Fibroblast of peridontal ligament (primary cell): ENCODE data around the gene MKRN3.

Source experiments
- DNase-seq: peaks from one replicate; pipeline ENCODE4 v3.0.0-alpha.2; 2010; ENCODE audit errors: extremely low read depth

The MKRN3 gene

DNA sequence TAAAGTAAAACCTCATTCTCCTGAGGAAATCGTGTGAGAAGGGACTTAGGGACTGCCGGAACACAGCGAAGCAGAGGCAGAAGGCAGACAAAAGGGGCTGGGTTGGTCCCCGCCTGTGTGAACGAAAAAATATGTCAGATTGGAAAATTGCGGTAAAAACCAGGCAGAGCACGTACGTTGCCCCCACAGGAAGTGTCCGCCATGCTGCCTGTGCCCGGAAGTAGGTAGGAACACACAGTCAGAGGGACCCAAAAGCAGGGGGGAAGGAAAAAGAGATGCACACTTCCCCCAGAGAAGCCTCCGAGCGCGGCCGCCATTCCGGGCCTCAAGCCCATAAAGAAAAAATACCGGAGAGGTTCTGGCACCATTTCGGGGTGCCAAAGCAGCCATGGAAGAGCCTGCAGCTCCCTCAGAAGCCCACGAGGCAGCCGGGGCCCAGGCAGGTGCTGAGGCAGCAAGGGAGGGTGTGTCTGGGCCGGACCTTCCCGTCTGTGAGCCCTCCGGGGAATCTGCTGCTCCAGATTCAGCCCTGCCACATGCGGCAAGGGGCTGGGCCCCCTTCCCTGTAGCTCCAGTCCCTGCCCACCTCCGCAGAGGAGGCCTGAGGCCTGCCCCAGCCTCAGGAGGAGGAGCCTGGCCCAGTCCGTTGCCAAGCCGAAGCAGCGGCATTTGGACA, at the start of gene MKRN3:
Gene MKRN3 (plus strand): TSS at position 280 of the 676 bp plus-strand sequence. CDS start 109 bp downstream, at position 389.
- DNase-seq, result no peak

DNA sequence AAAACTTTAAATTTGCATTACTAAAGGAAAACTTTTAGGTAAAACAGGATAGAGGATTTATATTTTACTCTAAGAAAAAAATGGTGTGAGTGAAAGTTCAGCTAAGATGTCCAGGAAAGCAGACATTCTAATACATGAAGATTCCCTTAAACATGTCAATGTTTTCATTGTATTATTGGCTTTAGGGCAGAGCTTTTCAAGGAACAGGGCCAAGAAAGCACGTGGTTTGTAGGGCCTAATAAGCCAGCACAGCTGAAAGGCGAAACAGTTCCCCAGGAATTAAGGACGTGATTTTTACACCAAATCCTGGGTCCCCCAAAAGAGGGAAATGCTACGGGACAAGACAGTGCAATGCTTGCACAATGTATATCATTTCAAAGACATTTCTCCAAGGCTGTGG, 48.6 kb upstream of the MKRN3 start:
- DNase-seq, result no peak

DNA sequence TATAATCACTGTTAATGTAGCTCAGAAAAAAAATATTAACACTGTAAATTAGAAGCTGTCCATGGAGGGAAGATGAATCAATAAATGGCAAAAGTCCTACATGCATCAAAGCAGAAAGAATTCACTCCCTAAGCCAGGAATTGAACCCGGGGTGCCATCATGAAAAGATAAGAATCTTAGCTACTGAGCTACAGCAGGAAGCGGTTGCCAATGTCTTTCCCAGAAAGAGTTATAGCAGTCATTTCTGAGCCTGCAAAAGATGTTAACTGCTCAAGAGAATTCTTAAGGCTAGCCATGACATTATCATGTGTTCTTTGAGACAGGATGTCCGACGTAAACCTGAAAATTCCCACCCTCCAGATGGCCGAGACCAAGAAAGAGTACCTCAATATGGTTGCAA, 47.4 kb upstream of the MKRN3 start:
- DNase-seq, result no peak

DNA sequence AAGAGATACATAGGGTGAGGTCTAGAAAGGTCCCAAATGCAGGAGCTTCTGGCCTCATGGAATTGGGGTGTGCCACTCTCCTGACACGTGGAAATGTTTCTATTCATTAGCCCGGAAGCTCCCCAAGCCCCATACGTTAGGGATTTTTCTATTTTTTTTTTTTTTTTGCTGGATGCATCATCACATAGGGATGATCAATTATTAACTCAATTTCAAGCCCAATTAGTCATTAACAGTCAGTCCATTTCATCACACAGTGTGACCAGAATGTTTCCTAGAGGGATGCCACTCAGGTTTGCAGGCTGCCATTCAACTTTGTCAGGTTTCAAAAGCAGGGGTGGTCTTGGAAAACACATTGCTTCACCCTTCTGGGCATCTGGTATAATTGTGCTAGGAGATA, 40.7 kb upstream of the MKRN3 start:
- DNase-seq, result no peak

DNA sequence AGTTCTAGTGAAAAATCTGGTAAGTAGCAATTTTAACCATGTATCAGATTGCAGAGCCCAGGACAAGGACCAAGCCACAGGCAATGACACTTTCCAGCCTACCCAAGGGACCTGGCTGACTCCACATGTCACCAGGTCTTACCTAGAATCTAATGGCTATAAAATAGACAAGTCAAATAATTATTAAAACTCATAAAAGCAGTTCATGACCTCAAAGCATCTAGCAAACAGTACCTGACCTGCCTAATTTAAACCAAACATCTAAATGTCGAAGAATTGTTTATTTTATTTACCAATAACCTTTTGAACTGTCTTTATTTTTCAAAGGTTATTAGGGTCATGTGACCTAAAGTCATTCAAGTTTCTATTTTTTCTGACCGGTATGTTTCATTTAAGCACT, 35.6 kb upstream of the MKRN3 start:
- DNase-seq, result no peak

DNA sequence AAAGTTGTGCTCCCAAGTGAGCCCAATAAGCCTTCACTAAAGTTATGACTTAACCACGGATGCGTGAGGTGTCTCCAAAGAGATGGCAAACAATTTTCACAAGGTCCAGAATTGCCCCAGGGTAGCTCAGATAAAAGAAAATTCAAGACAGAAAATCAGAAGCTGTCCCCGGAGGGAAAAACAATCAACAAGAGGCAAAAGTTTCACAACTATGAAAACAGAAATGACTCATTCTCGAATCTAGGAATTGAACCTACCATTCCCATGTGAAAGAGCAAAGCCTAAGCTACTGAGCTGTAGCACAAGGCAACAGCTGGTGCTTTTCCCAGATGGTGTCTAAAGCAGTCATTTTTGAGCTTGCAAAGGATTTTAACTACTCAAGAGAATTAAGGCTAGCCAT, 33.5 kb upstream of the MKRN3 start:
- no peak for DNase-seq

DNA sequence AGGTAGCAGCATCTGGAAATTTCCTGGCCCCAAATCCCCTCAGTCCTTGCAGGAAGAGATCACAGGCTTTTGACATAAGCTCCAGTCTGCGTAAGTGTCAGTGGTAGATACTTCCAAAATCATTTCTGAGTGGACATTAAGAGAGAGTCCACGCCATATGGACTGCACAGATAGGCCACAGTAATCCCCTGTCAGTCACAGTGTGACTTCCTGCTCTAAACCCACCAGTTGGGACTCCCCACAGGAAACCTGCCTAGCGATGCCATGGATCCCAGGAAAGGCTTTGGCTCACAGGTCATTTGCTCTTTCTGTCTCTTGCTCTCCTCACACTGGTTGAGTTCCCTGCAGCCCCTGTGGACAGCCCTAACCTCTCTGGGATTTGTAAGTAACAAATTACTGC, 28.8 kb upstream of the MKRN3 start:
- DNase-seq, result no peak

DNA sequence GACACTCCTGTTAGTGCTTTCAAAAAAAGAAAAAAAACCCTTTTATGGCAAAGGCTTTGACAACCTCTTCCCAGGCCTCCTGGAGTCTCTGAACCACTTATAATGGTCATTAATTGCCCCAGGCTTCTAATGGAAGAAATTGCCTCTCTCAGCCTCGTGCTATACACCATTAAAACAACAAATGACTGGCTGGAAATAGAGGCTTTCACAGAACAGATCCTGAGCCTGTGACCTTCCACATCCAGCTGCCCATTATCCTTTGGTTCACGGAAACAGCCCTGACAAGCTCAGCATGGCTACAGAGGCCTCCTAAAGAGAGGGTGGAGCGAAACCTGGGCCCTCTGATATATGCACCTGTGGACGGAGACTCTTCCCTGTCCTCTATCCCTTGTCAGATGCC, 26.8 kb upstream of the MKRN3 start:
- no peak for DNase-seq

DNA sequence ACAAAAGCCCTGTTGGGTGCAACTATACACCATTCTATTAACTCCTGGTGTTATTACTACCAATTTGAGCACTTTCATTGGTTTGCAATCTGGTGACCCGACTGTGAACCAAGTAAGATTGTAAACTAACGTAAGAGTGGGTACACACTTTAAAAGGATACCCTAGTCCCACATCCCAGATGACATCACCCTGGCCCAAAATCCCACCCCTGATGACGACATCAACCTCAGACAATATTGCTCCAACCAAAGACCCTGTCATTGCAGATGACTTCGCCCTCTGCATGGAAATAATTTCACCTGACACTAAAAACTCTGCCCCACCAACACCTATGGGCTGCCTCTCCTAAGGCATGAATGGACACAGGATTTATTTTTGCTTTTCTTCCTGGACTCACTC, 25.6 kb upstream of the MKRN3 start:
- no peak for DNase-seq

DNA sequence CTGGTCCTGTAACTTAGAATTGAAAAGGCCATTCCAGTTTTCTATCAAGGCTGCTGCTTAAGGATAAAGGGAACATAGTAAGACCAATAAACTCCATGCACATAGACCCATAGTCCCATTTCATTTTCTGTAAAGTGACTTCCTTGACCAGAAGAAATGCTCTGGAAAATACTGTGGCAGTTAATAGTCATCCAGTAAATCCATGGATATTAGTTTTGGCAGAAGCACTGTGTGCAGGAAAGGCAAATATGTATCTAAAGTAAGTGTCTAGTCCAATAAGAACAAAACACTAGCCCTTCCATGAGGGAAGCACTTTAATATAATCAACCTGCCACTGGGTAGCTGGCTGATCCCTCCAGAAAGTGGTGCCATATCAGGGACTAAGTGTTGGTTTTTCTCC, 19.3 kb upstream of the MKRN3 start:
- DNase-seq, result no peak

DNA sequence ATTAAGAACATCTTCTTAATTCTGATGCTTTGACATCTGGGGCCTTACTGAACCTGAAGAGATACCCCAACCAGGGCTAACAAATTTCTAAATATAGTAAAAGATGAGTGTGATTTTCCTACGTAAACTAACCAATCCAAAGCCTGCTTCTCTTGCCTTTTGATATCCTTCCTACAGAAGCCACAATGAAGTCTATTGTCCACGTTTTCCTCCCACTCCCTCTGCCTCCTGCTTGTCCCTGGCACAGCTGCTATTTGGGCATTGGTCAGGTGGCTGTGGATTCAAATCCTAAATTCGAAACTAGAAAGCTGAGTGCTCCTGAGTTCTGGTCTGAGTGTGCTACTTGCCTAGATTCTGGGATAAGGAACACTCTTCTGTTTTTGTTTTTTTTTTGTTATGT, 17.4 kb upstream of the MKRN3 start:
- DNase-seq, result no peak

DNA sequence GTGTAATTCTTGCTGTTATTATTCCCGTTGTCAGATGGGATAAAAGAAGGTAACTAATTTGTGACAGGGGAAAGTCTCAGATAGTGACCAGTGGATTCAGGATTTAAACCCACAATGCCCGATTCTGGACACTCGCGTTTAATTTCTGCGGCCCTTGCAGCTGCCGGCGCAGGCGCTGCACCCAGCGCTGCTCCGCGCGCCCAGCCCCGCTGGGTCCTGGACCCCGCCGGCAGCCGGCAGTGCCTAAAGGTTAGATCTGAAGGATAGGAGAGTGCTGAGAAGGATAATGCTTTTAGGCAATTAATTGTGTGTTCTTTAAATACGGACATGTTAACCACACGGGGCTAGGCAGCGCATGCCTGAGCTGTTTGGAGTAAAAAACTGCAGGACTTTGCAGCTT, 3.6 kb upstream of the MKRN3 start:
- DNase-seq, result no peak

DNA sequence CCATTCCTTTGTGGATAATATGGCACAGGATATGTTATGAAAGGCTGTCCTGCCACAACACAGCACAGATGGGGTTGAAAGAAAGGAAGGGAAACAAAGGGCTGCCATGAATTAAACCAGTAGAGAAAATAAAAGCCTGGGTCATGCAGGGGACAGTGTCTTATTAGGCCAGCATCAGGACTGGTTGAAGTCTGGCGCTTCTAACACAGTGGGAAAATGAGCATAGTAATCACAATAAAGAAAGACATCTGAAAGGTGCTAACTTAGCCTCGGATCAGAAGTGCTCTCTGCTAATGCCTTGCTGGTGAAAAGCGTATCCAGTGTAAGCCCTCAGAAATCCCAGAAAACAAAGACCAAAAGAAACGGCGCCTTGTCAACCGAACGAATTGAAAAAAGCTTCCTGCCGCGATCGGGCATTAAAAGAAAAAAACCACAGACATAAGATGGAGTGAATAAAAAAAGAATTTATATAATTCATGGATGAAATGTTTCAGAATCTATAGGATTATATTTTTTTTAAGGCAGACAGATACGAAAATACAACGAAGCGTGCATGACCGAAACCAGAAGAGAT, 566 bp upstream of the MKRN3 start:
- DNase-seq, result no peak

DNA sequence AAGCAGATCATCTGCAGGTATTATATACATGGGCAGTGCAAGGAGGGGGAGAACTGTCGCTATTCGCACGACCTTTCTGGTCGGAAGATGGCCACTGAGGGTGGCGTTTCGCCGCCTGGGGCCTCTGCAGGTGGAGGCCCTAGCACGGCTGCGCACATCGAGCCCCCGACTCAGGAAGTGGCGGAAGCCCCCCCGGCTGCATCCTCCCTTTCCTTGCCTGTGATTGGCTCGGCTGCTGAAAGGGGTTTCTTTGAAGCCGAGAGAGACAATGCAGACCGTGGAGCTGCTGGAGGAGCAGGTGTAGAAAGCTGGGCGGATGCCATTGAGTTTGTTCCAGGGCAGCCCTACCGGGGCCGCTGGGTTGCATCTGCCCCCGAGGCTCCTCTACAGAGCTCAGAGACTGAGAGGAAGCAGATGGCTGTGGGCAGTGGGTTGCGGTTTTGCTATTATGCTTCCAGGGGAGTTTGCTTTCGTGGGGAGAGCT, 639 bp downstream of the MKRN3 start:
- DNase-seq, result no peak

DNA sequence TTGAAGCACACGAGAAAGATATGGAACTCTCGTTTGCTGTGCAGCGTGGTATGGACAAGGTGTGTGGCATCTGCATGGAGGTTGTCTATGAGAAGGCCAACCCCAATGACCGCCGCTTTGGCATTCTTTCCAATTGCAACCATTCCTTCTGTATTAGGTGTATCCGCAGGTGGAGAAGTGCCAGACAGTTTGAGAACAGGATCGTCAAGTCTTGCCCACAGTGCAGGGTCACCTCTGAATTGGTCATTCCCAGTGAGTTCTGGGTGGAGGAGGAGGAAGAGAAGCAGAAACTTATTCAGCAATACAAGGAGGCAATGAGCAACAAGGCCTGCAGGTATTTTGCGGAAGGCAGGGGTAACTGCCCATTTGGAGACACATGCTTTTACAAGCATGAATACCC, 1.2 kb downstream of the MKRN3 start:
- no peak for DNase-seq

DNA sequence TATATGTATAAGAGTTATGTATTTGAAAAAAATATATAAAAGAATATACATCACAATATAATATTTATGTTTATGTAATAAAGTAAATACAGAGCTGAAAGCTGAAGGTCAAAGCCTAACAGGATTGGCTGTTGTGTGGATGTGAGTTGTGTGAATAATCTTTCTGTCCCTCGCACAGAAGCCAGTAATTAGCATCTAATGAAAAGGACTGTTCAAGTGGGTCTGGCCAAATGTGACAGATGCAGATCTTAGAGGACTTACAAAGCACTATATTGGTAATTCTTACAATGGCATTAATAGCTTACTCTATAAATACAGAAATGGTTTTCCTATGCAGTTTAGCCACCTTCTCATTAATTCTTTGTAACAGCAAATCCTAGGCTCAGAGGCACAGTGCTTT, 2.4 kb downstream of the MKRN3 start:
- DNase-seq, result no peak

DNA sequence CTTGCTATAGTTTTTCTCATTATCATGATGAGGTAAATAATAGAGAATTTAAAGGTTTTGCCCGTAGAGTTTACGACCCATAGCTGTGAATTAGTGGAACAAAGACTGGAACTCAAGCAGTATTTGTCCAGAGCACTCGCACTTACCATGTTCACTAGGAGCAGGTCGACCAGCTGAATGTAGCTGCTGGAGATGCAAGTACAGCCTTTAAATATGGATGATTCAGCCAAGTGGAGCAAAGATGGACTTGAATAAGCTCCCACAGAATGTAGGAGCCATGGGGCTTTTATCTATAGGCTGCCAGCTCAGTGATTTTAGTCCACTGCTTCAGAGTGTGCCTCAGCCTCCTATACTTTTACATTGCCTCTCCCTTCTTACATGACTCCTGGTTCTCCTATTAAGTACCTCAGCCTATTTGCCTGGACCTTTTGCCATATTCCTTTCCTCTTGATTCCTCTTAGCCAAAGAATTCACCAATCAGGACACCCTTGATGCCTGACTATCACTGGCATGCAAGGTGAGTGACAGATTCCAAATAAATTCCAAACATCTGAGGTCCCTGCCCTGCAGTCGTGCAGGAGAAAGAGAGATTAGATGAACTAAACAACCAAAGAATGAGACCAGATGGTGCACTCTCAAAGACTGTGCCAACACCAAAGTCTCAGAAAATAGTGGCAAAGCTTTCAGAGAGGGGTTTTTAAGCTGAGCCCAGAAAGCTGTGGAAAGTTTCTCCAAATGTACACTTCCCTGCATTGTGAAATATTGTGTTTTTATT, 3.9 kb downstream of the MKRN3 start:
- DNase-seq, result no peak

DNA sequence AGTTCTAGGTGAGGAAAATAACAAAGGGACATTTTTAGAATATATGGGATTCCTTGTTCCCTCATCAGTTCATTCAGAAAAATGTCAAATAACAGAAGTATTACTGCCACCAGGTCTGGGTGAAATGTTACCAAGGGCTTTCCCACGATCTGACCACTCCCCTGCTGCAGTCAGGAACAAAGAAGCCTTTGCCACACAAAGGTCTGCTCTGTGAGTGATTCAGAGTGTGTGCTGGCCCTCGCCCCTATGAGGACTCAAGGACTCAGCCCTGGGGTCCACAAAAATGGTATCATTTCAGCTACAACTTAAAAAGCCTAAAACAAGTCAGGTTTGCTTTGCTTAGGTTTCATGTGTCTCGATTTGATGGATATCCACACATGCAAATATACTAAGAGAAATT, 5.0 kb downstream of the MKRN3 start:
- DNase-seq, result no peak

DNA sequence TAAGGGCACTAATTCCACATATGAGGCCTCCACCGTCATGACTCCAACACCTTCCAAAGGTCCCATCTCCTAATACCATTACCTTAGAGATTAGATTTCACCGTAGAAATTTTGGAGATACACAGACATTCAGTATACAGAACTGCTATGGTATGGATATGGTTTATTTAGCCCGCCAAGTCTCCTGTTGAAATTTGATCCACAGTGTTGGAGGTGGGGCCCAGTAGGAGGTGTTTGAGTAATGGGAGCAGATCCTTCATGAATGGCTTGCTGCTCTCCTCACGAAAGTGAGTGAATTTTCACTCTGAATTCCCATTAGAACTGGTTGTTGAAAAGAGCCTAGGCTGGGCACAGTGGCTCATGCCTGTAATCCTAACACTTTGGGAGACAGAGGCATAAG, 7.4 kb downstream of the MKRN3 start:
- DNase-seq, result no peak

DNA sequence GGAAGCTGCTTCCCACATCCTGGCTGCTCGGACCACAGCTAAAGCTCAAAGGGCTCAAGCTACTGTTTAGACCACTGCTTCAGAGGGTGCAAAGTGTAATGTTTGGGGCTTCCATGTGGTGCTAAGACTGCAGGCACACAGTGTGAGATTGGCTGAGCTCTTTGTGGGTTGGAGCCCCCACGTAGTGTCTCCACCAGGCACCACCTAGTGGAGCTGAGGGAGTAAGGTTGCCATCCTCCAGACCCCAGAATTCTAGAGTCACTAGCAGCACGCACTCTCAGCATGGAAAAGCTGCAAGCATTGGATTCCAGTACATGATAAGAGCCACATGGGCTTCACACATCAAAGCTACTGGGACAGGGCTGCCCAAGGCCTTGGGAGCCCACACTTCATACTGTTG, 9.3 kb downstream of the MKRN3 start:
- DNase-seq, result no peak

DNA sequence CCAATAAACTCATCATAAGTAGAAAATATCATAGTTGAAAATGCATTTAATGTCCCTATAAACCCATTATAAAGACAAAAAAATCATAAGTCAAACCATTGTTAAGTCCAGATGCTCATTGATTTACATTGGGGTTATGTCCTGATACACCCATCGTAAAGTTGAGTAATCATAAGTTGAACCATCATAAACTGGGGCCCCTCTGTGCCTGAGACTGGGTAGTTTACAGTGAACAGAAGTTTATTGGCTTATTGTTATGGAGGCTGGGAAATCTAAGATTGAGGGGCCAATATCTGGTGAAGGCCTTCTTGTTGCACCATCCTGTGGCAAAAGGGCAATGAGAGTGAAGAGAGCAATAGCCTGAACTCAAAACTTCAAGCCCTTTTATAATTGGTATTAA, 10.6 kb downstream of the MKRN3 start:
- no peak for DNase-seq

DNA sequence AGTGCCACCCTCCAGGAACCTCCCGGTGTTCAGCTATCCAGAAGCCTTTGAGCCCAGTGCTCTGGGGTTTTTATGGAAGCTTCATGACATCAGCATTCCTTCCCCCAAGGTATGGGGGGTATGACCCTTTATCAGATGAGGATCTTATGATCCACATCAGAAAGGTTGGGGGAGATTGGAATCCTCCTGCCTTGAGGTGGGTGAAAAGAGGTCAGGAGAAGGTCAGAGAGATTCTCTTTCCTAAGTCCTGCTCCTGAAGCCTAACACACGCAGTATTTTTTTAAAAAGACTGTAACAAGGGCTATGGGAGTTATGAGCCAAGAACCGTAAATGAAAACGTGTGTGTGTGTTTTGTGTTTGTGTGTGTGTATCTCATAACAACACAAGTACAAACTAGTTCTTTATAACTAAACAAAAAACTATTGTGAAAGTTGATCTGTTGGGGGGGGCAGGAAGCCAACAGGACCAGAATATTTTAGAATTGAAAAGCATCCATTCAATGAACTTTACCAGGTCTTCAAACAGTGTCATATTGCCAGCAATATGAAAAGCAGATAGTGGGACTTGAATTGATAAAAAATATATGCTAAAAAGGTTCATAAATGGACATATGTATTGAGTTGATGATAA, 13.2 kb downstream of the MKRN3 start:
- no peak for DNase-seq

DNA sequence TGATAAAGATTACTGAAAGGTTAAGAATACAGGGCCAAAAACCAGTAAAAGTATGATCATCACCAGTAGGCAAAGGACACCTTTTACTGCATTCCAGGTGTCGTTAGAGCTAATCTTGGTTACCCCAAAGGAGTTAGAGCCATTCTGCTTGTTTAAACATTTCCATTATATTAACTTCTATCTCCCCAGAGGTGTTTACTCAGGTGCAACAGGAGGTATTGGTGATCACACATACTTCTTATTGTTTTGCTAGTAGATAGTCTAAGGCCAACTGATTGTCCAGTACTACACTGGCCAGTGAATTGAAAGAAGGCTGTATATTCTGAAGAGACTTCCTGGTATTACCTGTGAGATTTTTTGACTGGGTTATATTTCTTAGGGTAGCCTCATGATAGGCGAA, 22.8 kb downstream of the MKRN3 start:
- DNase-seq, result no peak
